GM18520 (cell line): ENCODE results near the gene RGS2.

Source experiments
- ATAC-seq: cut with Tn5 transposase; IDR thresholded peaks from one replicate; pipeline ENCODE4 v1.9.1; 2021; ENCODE audit not compliant: unreplicated experiment

Gene RGS2

GRCh38 chr1:192795916-192796618 lies 12.8 kb upstream of the RGS2 start:
- no peak for ATAC-seq

- no peak for ATAC-seq
Measured at GRCh38 chr1:192797143-192797542, 11.7 kb upstream of the RGS2 start.

- no peak for ATAC-seq
Measured at GRCh38 chr1:192797891-192798290, 10.9 kb upstream of the RGS2 start.

GRCh38 chr1:192801451-192801850 lies 7.4 kb upstream of the RGS2 start:
- no peak for ATAC-seq

- no peak for ATAC-seq
Measured at GRCh38 chr1:192802406-192802805, 6.4 kb upstream of the RGS2 start.

GRCh38 chr1:192803501-192803900 lies 5.3 kb upstream of the RGS2 start:
- ATAC-seq: no peak

GRCh38 chr1:192805832-192806323 lies 3.0 kb upstream of the RGS2 start:
- ATAC-seq: peak; percentile 25

GRCh38 chr1:192807211-192808162 lies 1.4 kb upstream of the RGS2 start:
- peak; percentile 32 for ATAC-seq

GRCh38 chr1:192808163-192808517 lies 699 bp upstream of the RGS2 start:
- no peak for ATAC-seq

- no peak for ATAC-seq
Measured at GRCh38 chr1:192809307-192810252, 741 bp downstream of the RGS2 start.

GRCh38 chr1:192810253-192810880 lies 1.5 kb downstream of the RGS2 start:
- ATAC-seq: no peak

- ATAC-seq: no peak
Measured at GRCh38 chr1:192811006-192811405, 2.2 kb downstream of the RGS2 start.

- no peak for ATAC-seq
Measured at GRCh38 chr1:192811594-192812239, 2.9 kb downstream of the RGS2 start.

GRCh38 chr1:192812420-192813209 lies 3.8 kb downstream of the RGS2 start:
- ATAC-seq: no peak

GRCh38 chr1:192814805-192815204 lies 6.0 kb downstream of the RGS2 start:
- no peak for ATAC-seq

- no peak for ATAC-seq
Measured at GRCh38 chr1:192817246-192817645, 8.4 kb downstream of the RGS2 start.

GRCh38 chr1:192821296-192821695 lies 12.5 kb downstream of the RGS2 start:
- ATAC-seq: no peak

- no peak for ATAC-seq
Measured at GRCh38 chr1:192824511-192824910, 15.7 kb downstream of the RGS2 start.
